H7 (cell line): ENCODE measurements around the gene RPS6KA1. TPM values are rescaled to one million over a fixed set of nuclear protein-coding genes. Genes with fewer than 3 reads are reported as not detected.

ENCODE experiments used
- DNase-seq: peaks from one replicate; pipeline ENCODE4 v3.0.0; 2012
- H3K27me3 ChIP-seq: 2 replicates; pipeline ENCODE4 v1.6.0; 2011; ENCODE audit warnings: mild to moderate bottlenecking, low read length; ENCODE audit not compliant: control insufficient read depth, insufficient read depth
- H3K36me3 ChIP-seq: replicated peaks from 2 replicates; pipeline ENCODE4 v1.5.1; 2011; ENCODE audit warnings: low read length; ENCODE audit not compliant: control insufficient read depth, insufficient read depth
- H3K4me3 ChIP-seq: 2 replicates; pipeline ENCODE4 v1.5.1; 2011; ENCODE audit warnings: low read depth, mild to moderate bottlenecking, control low read depth, low read length, moderate library complexity; ENCODE audit not compliant: insufficient read depth
- total RNA-seq: library from RNA; depleted of rRNA; stranded (reverse); fragments of >200 nt; shearing (Covaris generic); gene quantifications from 2 replicates; pipeline ENCODE4 v1.2.3, GENCODE V29; 2014

Gene RPS6KA1
- total RNA-seq, 1 experiment from 2014 or later = 121 TPM

GRCh38 chr1:26538480-26539412 is 9.2 kb downstream of the RPS6KA1 start:
- H3K27me3 ChIP-seq = no peaks in the 10 kb centered on the region
- peaks cover 4% of the 10 kb centered on the region for H3K36me3 ChIP-seq
- no peak overlapping the region for H3K4me3 ChIP-seq
- DNase-seq = peak; percentile 86

DNA sequence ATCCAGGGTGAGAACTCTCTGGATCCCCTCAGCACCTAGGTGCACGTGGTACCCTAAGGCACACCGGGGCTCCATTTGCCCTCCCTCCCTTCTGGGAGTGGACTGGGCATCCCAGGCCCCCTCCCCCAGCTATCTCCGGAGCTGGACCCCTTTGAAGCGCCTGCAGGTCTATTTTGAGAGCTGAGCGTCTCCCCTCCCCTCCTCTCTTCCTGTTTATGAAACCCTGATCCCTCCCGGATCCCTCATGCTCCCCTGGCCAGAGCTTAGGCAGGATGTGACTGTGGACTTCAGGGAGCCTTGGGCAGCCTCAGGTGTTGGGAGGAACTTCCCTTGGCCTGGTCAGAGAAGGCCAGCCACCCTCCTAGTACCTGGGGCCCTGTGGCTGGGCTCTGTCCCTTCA is 10.2 kb downstream of the RPS6KA1 start:
- no peak for DNase-seq
- no peaks in the 10 kb centered on the region for H3K27me3 ChIP-seq
- H3K4me3 ChIP-seq = no peak overlapping the region
- peaks cover 4% of the 10 kb centered on the region for H3K36me3 ChIP-seq

- peaks cover 4% of the 10 kb centered on the region for H3K36me3 ChIP-seq
- no peaks in the 10 kb centered on the region for H3K27me3 ChIP-seq
- H3K4me3 ChIP-seq = no peak overlapping the region
- DNase-seq = no peak
Observed at GRCh38 chr1:26540351-26540750, 10.8 kb downstream of the RPS6KA1 start.

- no peaks in the 10 kb centered on the region for H3K27me3 ChIP-seq
- DNase-seq = no peak
- peaks cover 5% of the 10 kb centered on the region for H3K36me3 ChIP-seq
- no peak overlapping the region for H3K4me3 ChIP-seq
Observed at GRCh38 chr1:26541431-26541815, 11.9 kb downstream of the RPS6KA1 start.

GRCh38 chr1:26541816-26542711 is 12.5 kb downstream of the RPS6KA1 start:
- Histone ChIP-seq H3K27me3 (no peaks in the 10 kb centered on the region), H3K4me3 (no peak overlapping the region)

GRCh38 chr1:26542771-26543451 is 13.3 kb downstream of the RPS6KA1 start:
- H3K27me3 ChIP-seq = no peaks in the 10 kb centered on the region
- H3K4me3 ChIP-seq = no peak overlapping the region
- H3K36me3 ChIP-seq = peaks cover 13% of the 10 kb centered on the region
- no peak for DNase-seq

More at GRCh38 chr1:26541816-26542711, 12.5 kb downstream of the RPS6KA1 start:
- peaks cover 10% of the 10 kb centered on the region for H3K36me3 ChIP-seq
- DNase-seq = peak; percentile 97

DNA sequence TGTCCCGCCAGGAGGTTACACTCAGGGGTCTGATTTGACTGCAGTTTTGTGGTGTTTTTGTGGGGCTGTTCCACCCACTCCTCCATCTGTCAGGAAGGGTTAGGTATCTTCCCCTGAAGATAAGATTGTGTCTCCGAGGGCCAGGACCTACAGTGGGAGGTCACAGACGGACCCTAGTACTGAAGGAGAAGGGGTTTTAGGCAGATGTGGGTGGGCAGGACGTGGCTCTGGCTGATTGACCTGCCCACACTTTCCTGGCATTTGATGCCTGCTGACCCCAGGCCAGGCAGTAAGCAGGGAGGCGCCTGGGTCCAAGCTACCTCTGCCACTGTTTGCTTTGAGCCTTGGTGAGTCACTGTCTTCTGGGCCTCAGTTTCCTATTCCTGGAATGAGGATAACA is 13.9 kb downstream of the RPS6KA1 start:
- Histone ChIP-seq H3K27me3 (no peaks in the 10 kb centered on the region), H3K36me3 (peaks cover 10% of the 10 kb centered on the region), H3K4me3 (no peak overlapping the region)
- DNase-seq = no peak

DNA sequence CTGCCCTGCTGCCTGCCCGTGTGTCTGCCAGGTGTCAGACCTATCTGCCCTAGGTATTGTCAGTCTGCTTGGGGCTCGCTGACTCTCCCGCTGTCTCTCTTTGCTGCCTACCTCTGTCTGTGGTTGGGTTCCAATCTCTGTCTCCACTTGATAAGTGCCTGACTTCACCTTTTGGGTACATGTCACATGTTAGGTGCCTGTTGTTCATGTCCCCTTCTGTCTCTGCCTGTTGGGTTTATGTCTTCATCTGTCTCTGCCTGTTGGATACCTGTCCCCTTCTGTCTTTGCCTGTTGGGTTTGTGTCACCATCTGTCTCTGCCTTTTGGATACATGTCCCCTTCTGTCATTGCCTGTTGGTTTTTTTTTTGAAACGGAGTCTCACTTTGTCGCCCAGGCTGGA is 14.6 kb downstream of the RPS6KA1 start:
- H3K36me3 ChIP-seq = peaks cover 11% of the 10 kb centered on the region
- no peak for DNase-seq
- no peaks in the 10 kb centered on the region for H3K27me3 ChIP-seq
- H3K4me3 ChIP-seq = no peak overlapping the region

GRCh38 chr1:26545969-26546323 is 16.4 kb downstream of the RPS6KA1 start:
- no peak for DNase-seq
- peaks cover 11% of the 10 kb centered on the region for H3K36me3 ChIP-seq
- no peak overlapping the region for H3K4me3 ChIP-seq
- H3K27me3 ChIP-seq = no peaks in the 10 kb centered on the region

DNA sequence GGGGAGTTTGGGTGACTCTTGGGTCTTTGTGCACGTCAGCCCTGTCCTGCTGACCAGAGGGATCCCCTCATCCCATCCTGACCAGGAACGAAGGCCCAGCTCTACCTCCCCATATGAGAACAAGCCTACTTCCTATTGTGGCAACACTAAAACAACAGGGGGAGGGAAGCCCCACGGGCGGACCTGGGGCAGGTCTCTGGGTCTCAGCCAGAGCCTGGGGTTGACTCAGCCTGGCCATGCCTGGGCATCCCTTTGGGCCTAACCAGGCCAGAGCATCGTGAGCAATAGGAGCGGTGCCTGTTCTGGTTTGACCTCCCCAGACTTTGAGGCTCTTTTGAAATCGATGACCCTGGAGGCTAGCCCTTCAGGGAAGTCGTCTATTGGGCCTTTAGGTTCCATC is 16.8 kb downstream of the RPS6KA1 start:
- DNase-seq = no peak
- no peak overlapping the region for H3K4me3 ChIP-seq
- H3K36me3 ChIP-seq = peaks cover 12% of the 10 kb centered on the region
- no peaks in the 10 kb centered on the region for H3K27me3 ChIP-seq

- H3K36me3 ChIP-seq = peaks cover 12% of the 10 kb centered on the region
- H3K27me3 ChIP-seq = no peaks in the 10 kb centered on the region
- no peak for DNase-seq
- H3K4me3 ChIP-seq = no peak overlapping the region
Observed at GRCh38 chr1:26546819-26547218, 17.3 kb downstream of the RPS6KA1 start.

DNA sequence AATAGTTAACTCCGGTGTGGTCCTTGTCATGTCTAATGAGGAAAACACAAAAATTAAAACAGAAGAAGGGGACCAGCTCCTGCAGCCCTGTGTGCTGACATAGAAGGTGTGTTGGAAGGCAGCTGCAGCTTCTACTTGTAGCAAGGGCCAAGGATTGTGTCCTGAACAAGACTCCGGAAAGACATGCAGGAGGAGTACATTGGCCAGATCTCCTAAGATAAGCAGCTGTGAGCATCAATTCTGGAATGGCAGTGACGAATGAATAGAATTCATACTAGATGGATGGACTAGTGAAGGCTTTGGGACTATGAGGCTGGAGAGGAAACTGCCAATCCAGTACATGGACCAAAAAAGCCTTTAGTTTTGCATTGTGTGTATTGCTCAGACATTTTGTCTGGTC is 19.3 kb downstream of the RPS6KA1 start:
- Histone ChIP-seq H3K27me3 (no peaks in the 10 kb centered on the region), H3K4me3 (no peak overlapping the region), H3K36me3 (peaks cover 18% of the 10 kb centered on the region)
- no peak for DNase-seq

GRCh38 chr1:26550946-26551345 is 21.4 kb downstream of the RPS6KA1 start:
- Histone ChIP-seq H3K36me3 (peaks cover 27% of the 10 kb centered on the region), H3K27me3 (no peaks in the 10 kb centered on the region), H3K4me3 (no peak overlapping the region)
- no peak for DNase-seq

- peaks cover 24% of the 10 kb centered on the region for H3K36me3 ChIP-seq
- no peak for DNase-seq
- no peak overlapping the region for H3K4me3 ChIP-seq
- no peaks in the 10 kb centered on the region for H3K27me3 ChIP-seq
Observed at GRCh38 chr1:26552720-26553119, 23.2 kb downstream of the RPS6KA1 start.
